ENCODE measurements around the gene SLC1A5.

Gene SLC1A5

GRCh38 chr19:46830864-46831263 lies 42.5 kb upstream of the SLC1A5 start:
- POLR2A ChIA-PET = interaction anchor here (1.1 kb wide), 1 partner anchor 77 kb away, joined by 4 read pairs; no protein-coding TSS in a partner anchor
- Histone ChIP-seq H3K27ac (ENCODE audit: extremely low read depth, low read depth, low read length) (no peak overlapping the region), H3K4me1 (ENCODE audit: control insufficient read depth, insufficient read depth, low read length) (peaks cover 3% of the 10 kb centered on the region), H3K4me3 (ENCODE audit: low read depth, low read length) (no peak overlapping the region), H3K36me3 (ENCODE audit: control insufficient read depth in 2 of 2, insufficient read depth in 1 of 2, low read length in 2 of 2) (no peaks in the 10 kb centered on the region), H3K9me3 (ENCODE audit: control insufficient read depth, insufficient read depth, low read depth, low read length) (no peaks in the 10 kb centered on the region)
- TF ChIP-seq ZNF600 (tag by site-specific recombination; IDR thresholded peaks at IDR 0.05) = no peak
- no peak for TF ChIP-seq ZNF530 (tag by site-specific recombination; IDR thresholded peaks at IDR 0.05; ENCODE audit: low read depth)
- TF ChIP-seq ZFP69B (tag by site-specific recombination; IDR thresholded peaks at IDR 0.05) = no peak
- no peak for TF ChIP-seq HOXA7 (CRISPR knock-in tag; IDR thresholded peaks at IDR 0.05; ENCODE audit: borderline replicate concordance)
- no peak for TF ChIP-seq SCRT2 (tag by site-specific recombination; IDR thresholded peaks at IDR 0.05)
- no peak for TF ChIP-seq ZNF561 (tag by site-specific recombination; IDR thresholded peaks at IDR 0.05; ENCODE audit: borderline replicate concordance)
- no peak for TF ChIP-seq YY2 (tag by site-specific recombination; IDR thresholded peaks at IDR 0.05)
- no peak for TF ChIP-seq ZNF707 (tag by site-specific recombination; IDR thresholded peaks at IDR 0.05)
- no peak for TF ChIP-seq ZNF175 (tag by site-specific recombination; IDR thresholded peaks at IDR 0.05)
- TF ChIP-seq ZNF341 (tag by site-specific recombination; IDR thresholded peaks at IDR 0.05; ENCODE audit: low read depth) = no peak
- TF ChIP-seq ZNF157 (tag by site-specific recombination; IDR thresholded peaks at IDR 0.05) = no peak
- no peak for TF ChIP-seq ZNF610 (tag by site-specific recombination; IDR thresholded peaks at IDR 0.05; ENCODE audit: borderline replicate concordance)
- TF ChIP-seq PATZ1 (tag by site-specific recombination; IDR thresholded peaks at IDR 0.05) = no peak
- CTCF ChIA-PET = interaction anchor here (0.5 to 2.6 kb wide), 7 partner anchors 10 to 77 kb away, joined by 3 to 29 read pairs (median 3); no protein-coding TSS in a partner anchor

GRCh38 chr19:46828484-46828883 lies 40.1 kb upstream of the SLC1A5 start:
- ChIA-PET POLR2A (interaction anchor here (2.2 kb wide), 1 partner anchor 40 kb away, joined by 17 read pairs; the partner anchor contains the start of gene SLC1A5), CTCF (interaction anchor here (0.6 to 1.0 kb wide), 5 partner anchors 12 to 637 kb away, joined by 3 to 5 read pairs (median 3); no protein-coding TSS in a partner anchor)
- Histone ChIP-seq H3K27ac (ENCODE audit: extremely low read depth, low read depth, low read length) (no peak overlapping the region), H3K4me1 (ENCODE audit: control insufficient read depth, insufficient read depth, low read length) (peaks cover 3% of the 10 kb centered on the region), H3K4me3 (ENCODE audit: low read depth, low read length) (no peak overlapping the region), H3K9me3 (ENCODE audit: control insufficient read depth, insufficient read depth, low read depth, low read length) (no peaks in the 10 kb centered on the region), H3K36me3 (ENCODE audit: control insufficient read depth in 2 of 2, insufficient read depth in 1 of 2, low read length in 2 of 2) (no peaks in the 10 kb centered on the region)
- TF ChIP-seq ZNF398 (tag by site-specific recombination; IDR thresholded peaks at IDR 0.05) = no peak
- TF ChIP-seq ZNF114 (tag by site-specific recombination; IDR thresholded peaks at IDR 0.05) = no peak
- no peak for TF ChIP-seq ZNF658 (tag by site-specific recombination; IDR thresholded peaks at IDR 0.05)
- TF ChIP-seq ZNF777 (tag by site-specific recombination; IDR thresholded peaks at IDR 0.05; ENCODE audit: borderline replicate concordance) = no peak
- no peak for TF ChIP-seq BCL6B (tag by site-specific recombination; IDR thresholded peaks at IDR 0.05)
- TF ChIP-seq ZFP3 (tag by site-specific recombination; IDR thresholded peaks at IDR 0.05; ENCODE audit: low read depth) = no peak
- no peak for TF ChIP-seq ZNF18 (tag by site-specific recombination; IDR thresholded peaks at IDR 0.05)
- no peak for TF ChIP-seq ZNF488 (tag by site-specific recombination; IDR thresholded peaks at IDR 0.05)
- TF ChIP-seq YY1 (tag by site-specific recombination; IDR thresholded peaks at IDR 0.05) = no peak
- TF ChIP-seq ZNF146 (tag by site-specific recombination; IDR thresholded peaks at IDR 0.05) = no peak
- TF ChIP-seq EGR2 (tag by site-specific recombination; IDR thresholded peaks at IDR 0.05; ENCODE audit: low read depth) = no peak
- no peak for TF ChIP-seq ZNF433 (tag by site-specific recombination; IDR thresholded peaks at IDR 0.05; ENCODE audit: low read depth)
- no peak for TF ChIP-seq ZNF549 (tag by site-specific recombination; IDR thresholded peaks at IDR 0.05)
- no peak for TF ChIP-seq ZFP37 (tag by site-specific recombination; IDR thresholded peaks at IDR 0.05)
- TF ChIP-seq FEZF1 (tag by site-specific recombination; IDR thresholded peaks at IDR 0.05) = no peak

Measured in HEK293 (cell line).